Measurements from ENCODE around the gene PSMD11.

PSMD11 gene

DNA sequence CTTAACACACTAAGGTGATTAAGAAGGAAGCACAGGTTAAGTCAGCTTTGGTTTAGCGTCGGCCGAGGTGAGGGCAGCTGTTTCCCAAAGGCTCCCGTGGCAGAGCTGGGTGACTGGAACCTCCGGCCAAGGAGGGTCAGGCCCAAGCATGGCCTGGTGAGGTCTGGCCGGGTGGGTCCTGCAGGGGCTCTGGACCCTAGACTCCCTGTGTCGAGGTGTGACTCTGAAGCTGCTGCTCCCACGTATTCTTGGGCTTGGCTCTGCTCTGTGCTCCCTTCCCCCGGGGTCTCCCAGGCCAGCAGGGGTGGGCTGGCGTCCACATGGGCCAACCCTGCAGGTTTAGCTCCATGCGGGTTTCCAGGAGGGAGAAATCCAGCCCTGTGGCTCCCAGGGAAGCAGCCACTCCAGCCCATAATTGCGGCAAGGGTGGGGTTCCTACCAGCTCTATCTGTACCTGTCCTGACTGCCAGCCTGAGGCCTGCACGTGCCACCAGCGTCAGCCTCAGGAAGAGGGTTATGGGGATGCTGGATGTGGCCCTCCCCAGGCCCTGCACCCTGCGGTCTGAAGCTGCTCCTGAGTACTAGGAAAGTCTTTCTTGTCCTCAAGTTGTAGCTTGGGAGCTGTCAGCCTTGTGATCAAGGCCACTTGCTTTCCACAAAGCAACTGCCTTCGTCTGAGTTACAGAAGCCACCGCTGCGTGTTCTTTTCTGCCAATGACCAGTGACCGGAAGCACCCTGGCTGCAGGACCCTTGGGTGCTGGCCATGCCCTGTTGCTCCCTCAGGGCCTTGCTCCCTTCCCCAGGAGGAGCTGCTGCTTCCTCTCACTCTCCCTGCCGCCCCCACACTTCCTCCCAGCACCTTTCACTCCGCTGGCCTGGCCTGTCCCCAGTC, 47.3 kb downstream of the PSMD11 start:
- no peak for DNase-seq

DNA sequence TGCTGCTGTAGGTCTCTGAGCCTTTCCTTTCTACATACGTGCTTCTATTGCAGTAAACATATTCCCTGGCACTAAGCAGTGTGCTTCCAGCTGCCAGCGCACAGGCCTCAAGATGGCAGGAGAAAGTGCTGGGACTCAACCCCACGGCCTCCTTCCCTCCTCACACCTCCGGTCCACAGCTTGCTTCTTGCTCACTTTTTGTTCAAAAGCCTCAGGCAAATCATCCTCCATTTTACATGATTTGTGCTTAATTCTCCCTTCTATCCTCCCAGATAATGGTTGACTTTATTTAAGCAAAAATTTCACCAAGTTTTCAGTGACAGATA, 47.9 kb downstream of the PSMD11 start:
- DNase-seq: no peak

DNA sequence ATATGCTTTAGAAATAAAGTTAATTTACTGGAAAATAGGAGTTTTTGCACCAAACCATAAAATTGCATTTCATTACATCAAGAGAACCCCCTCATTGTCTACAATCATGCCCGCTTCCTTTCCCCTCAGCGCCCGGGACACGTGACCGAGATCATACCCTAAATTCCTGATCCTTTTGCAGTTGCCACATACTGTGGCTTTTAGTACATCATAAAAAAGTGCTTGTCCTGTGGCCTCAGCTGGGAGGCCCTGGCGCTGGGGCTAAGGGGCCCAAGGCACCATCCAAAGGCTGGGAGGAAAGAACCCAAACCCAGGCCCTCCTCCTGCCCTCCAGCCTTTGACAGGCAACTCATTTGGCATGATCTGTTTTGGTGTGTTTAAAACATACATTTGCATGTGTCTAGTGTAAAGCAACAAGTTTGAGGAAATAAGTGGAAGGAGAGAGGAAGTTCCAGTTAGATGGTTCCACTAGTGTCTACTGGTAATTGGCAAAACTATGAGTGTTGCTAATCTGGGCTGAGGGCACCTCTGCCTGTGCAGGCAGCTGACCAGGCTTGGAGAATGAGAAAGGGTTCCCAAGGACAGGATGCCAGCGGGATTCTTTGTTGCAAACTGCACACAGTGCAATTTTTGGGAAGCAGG, 48.5 kb downstream of the PSMD11 start:
- no peak for DNase-seq

DNA sequence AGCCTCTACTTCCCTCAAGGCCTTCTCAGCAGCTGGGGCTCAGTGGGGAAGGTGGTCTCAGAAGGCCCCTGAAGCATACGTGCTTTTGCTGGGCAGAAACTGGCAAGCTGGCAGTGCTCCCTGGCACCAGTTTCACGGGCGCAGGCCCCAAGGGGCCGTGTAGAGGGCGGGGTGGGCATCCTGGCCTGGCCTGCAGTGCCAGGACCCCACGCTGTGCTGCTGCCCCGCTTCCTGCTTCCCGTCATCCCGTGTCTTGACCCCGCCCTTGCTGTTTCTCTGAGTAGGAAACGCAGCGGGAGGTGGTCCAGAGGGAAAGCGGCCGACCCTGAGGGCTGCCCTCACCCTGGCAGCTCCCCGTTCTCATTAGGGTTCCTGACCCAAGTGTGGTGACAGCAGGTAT, 49.3 kb downstream of the PSMD11 start:
- DNase-seq: no peak

DNA sequence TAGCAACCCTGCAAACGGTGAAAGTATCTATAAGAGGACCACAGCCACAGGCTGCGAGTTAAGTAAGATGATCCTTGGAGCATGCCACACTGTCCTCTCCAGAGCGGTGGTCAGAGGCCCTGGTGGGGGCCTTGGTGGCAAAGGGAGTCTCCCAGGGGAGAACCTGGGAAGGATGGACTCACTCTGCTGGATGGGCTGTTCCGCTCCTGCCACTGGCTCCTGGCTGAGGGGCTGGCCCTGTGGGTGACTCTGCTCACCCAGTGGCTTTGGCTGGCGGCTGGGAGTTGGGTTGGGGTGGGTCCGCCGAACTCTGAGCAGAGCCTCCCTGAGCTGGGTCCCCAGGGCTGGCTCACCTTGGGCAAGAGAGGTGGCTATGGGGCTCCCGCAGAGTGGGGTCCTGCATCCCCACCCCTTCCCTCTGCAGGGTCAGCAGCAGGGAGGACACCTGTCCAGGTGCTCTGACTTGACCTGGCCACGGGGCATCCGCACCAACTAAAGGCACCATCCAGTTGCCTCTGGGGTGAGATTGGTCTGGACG, 49.7 kb downstream of the PSMD11 start:
- DNase-seq: no peak

DNA sequence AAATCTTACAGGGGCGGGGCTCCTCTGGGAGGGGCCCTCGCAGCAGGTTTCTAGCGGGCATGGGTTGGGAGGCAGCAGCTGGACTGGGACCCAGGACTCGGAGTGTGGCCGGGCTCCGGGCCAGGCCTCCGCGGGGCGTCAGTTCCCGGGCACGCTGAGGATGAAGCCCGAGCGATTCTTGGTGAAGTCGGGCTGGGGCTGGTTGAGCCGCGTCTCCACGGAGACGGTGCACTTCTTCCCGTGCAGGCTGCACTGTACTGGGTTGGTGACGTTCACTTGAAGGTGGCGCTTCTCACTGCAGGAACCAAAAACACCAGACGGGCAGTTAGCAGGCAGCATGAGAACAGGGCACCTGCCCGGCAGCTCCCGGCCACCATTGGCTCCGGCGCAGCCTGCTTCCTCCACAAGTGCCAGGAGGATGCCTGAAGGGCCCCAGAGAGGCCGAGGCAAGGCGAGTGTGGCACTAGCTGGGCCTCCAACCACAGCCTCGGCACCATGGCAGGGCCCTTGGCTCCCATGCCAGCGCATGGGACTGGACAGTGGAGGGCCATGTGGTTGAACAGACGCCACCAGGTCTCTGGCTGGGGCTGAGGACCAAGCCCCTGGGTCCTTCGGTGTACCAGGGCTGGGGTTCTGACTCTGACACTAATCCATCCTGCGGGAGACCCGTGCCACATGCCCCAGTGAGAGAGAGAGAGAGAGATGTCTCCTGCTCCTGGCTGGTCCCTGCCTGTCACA, 50.5 kb downstream of the PSMD11 start:
- no peak for DNase-seq

DNA sequence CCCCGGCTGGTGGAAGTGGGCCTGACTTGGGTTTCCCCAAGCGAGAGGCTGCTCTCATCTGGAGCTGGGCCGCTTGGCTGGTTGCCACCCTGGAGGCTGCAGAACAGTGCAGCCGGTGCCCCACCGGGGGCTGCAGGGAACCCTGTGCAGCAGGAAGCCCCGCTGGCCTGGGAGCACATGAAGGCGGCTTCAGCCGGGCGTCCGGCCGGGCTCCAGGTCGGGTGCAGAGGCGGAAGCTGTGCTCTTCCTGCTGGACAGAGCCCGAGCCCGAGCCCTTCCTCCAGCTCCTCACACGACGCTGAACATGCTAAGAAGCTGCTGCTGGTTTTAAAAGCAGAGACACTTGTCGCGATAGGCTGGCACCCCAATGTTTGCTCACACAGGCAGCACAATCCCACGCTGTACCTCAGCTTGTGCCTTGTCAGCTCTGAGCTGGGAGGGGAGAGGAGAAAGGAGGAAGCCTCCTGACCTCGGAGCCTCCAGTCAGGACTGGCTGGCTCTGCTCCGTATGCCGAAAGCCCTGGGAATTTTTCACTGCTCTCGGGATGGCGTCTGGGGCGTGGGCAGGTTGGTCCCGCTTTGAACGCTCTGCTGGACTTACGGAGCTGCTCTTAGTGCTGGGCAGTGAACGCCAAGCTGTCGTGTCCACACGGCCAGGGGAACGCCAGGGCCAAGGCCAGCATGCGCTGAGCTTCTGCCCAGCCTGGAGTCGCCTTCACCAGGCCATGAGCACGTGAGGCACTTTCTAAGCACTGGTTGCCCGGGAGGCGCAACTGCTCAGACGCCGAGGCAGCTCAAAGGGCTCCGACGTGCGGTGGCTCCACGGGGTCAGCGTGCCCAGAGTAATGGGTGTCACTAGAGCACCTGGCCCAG, 51.3 kb downstream of the PSMD11 start:
- no peak for DNase-seq

DNA sequence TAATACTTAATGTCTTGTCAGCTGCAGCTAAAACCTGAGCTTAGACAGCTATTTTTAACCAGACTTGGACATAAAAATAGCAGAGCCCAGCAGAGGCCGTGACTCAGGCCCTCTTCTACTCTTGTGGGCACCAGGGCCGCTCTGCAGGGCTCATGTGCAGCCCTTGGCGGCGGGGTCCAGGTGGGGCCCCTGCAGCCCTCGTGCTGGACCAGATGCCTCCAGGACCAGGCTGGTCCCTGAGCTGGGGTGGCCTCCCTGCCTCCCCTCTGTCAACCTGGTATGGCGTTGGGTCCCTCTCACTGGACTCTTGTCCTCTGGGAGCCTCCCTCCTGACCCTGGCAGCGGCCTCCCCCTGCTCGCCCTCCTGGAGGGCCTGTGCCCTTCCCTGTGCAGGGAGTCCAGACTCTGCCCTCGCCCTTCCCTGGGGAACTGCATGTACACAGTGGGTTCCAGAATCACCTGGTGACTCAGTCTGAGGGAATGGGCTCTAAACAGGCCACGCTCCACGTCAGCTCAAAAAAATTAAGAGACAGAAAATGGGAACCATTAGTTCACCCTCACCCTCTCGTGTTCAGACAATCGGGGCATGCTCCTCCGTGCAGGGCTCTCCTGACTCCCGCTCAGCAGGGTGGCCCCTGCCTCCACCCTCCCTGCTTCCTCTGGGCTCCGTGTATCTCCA, 52.2 kb downstream of the PSMD11 start:
- no peak for DNase-seq

DNA sequence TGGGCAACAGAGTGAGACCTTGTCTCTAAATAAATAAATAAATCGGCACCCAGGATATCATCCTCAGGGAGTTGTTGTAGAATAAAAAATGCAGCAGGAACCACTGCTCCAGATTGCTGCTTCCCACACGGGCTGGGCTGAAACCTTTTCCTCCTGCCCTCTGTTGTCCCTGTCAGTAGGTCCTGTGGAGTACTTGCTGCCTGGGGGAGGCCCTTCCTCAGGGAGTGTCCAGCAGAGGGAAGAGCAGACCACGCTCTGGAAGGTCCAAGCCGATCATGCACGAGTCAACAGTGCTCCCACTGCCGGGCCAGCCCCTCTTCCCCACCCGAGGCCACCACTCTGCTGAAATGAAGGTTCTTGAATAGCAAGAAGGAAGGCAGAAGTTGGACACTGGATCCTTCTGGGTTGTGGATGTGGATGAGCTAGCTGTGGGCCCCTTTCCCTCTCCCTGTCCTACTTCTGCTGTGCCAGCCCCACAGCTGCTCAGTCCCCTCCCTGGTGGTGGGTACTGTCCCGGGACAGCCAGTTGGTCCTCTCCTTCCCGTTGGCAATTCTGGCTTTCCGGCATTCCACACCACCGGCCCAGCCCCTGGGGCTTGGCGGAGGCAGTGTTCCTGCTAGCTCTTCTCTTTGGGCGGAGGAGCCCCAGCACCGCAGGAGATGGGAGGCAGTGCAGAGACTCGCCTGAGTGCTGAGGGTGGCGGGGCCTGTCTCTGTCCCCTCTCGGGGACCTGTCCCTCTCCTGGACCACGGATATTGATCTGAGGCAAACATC, 53.3 kb downstream of the PSMD11 start:
- DNase-seq: no peak

DNA sequence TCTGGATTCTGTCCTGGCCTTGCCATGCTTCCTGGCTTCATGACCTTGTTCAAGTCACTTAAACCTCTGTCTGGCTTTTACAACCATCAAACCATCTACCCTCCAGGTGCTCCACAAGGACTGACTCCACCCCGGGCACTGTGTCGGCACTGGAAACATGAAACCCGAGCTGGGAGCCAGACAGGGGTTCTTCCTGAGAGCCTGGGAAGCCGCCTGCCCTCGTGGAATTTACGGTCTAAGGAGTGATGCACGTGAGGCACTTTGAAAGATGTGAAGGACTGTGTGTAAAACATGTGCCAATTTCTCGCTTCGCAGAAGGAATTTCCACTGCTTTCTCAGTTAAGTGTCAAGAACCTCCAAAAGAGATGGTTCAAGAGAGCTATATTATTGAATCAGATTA, 54.1 kb downstream of the PSMD11 start:
- no peak for DNase-seq

DNA sequence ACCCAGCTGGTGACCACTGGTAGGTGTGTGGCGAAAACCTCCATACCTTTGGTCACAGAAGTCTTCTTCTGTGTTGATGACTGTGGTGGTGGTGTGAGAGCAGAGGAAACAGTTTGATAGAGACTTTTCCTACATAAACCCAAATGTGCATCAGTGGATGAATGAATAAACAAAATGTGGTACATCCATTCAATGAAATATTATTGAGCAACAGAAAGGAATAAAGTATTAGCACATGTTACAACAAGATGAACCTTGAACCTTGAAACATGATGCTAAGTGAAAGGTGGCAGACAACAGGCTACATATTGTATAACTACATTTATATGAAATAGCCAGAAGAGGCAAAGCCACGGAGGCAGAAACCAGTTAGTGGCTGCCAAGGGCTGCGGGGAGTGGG, 57.7 kb downstream of the PSMD11 start:
- no peak for DNase-seq

DNA sequence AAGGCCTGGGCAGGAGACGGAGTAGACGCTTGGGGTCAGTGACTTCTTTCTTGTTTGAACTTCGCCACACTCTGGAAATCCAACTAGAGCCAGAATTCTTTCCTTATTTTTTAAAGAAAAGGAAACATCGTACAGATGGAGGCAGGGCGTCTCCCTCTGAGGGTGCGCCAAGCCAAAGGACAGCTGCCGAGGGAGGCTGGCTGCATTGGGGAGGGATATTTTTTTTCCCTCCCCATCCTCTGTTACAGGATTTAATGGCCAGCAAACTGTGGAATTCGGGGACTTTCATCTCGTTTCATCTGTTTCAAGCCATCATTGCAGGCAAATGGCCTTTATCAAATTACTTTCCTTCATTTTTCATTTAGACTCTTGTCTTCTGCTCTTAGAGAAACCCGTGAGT, 58.4 kb downstream of the PSMD11 start:
- no peak for DNase-seq

DNA sequence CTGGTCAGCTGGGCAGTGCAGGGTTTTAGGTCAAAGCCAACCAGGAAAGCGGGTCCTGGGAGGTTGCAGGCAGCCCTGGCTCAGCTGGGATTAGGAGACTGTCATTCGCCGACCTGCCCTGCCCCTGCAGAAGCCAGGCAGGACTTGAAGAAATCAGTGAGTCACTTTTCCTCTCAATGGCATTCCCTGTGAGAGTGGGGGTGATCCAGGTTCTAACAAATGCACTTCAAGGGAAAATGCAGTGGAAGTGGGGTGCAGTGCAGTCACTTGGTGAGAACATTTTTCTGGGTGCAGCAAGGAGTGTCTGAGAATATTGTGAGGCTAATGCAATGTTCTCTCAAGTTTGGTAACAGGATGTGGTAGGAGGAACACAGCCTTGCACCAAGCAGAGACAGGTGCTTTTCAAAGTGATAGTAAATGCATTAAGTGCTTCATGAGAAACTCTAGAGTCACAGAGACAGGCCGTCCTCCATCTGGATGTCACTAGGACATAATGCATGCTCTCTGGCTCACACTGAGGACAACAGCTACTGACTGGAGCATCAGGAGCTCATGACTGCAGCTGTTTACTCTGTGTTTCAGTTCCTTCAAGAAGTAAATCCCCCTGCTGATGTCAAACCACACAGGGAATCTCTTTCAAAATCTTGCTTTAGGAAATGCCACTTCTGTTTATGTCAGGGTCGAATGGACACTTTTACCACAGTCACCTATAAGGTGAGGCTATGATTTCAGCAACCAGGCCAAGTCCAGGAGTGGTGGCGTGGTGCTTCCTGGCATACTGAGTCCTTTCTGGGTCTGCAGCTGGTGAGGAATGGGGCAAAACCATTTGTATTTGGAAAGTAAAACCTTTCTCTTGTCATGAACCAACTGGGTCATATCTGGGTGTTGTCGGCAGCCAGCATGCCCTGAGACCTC, 59.2 kb downstream of the PSMD11 start:
- no peak for DNase-seq

DNA sequence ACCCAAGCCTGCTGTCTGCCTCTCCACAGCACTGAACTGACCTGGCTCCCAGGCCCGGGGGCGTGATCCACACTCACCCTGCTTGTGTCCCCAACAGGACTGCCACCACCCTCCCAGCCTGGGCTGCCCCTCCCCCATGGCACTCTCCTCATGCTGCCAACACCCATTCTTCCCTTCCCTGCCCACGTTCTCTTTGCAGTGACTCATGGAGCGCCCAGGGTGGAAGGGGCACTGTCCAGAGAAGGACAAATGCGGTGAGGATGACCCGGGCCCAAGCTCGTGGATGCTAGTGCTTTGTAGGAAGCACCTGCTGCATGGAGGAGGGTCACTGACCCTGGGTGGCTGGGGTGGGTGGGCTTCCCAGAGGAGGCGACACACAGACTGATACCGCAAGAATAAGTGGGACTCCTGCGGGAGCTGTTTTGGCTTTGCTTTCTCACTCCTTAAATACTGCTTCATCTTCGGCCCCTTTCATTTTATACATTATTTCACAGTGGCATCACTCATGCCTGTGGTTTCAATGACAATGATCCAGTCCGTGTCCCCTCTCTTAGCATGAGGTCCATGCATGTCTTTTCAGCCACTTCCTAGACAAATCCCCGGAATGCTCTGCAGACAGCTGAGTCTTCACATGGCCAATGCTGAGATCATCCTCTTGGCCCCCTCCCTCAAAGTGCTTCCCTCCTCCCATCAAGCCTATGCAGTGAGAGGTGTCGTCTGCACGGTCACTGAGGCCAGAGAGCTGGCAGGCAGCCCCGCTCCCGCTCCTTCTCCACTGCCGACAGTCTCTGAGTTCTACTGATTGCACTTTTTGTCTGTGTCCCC, 60.1 kb downstream of the PSMD11 start:
- DNase-seq: no peak

DNA sequence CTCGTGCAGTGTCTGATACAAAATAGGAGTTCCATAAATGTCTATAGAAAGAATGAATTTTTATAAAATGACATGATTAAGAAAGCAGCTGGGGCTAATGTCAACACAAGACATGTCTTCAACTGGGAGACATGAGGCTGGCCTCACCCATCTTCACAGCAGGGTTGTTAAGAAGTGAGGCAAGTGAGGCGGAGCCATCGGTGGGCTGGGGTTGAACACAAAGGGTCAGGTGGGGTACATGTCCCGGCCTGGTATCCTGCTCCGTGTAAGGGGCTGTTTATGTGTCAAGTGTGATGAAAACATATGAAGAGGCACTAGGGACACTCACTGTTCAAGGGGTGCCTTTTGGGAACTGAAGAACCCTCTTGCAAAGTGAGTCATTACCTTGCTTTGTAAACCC, 64.6 kb downstream of the PSMD11 start:
- no peak for DNase-seq

DNA sequence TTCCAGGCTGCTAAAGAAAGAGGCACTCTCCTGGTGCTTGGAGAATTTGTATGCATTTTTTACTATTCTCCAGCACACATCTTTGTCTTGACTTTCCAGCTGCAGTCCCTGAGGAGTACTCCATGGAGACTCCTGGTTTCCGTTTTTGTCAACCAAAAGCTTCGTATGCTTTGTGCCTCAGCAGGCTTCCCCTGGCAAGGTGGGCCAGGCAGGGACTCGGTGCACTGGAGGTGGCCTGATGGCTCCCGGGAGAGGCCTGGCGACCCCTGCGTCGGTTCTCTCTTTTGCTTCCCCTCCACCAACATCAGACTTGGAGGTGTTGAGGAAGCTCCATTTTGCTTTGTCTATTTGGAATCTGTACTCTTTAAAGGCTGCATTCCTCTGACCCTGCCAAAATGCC, 66.2 kb downstream of the PSMD11 start:
- DNase-seq: no peak

DNA sequence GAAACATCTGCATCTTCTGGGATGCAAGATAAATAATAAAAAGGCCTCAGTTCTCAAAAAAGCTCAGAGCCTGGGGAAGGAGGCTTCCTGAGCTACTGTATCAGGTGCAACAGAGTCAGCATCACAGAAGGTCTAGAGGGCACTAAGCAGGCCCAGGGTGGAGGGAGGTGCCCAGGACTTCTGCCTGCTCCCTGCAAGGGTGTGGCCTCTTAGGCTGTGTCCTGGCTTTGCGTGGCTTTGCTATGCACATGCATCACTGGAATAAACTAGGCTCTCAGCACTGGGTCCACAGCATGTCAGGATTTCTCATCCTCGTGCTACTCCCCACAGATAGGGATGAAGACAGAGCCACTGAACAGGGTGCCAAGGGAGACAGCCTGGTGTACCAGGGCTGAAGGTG, 68.0 kb downstream of the PSMD11 start:
- no peak for DNase-seq

DNA sequence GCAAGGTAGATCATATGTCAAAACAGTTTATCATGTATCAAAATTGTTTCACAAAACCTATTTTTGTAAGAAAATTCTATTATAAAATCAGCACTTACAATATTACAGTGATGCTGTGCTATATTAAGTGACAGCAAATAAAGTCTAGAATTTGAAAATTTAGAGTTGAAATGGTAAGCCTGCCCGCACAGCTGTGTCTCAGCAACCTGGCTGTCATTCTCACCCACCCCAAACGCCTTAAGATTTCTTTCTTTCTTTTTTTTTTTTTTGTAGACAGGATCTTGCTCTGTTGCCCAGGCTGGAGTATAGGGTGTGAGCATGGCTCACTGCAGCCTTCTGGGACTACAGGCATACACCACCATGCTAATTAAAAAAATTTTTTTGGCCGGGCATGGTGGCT, 69.3 kb downstream of the PSMD11 start:
- no peak for DNase-seq

DNA sequence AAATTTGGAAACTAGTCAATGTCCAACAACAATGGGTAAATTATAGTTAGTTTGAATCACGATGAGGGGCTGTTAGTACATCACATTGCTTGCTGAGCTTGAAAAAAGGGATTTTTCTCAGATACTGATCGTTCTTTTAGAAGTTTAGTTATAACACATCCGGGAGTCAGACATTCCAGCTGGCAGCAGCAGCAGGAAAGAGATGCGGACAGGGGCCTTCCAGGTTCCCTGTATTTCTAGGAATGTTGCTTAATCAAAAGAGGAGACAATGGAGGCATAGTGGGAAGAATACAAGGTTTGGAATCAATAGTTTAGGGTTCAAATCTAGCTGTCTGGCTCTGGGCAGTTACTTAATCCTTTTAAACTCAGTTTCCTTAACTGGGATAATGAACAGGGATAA, 70.3 kb downstream of the PSMD11 start:
- no peak for DNase-seq

Data from NCI-H2227 treated with DMSO at 0.1 percent for 48 hours (cell line).